ENCODE measurements around the gene TBC1D17. TPM values are rescaled to one million over a fixed set of nuclear protein-coding genes. Genes with fewer than 3 reads are reported as not detected.
"Not testable (repeated sequence)": the region's sequence is repeated elsewhere in the genome, so short reads cannot be mapped to it uniquely, and the experiment has no call there.

Gene TBC1D17
- total RNA-seq, 1 donor, result 23.3 TPM

GRCh38 chr19:49921871-49922795 lies 44.6 kb downstream of the TBC1D17 start:
- DNase-seq (ENCODE audit: low read depth), result peak; percentile 71
- TF ChIP-seq, protein P1, sequence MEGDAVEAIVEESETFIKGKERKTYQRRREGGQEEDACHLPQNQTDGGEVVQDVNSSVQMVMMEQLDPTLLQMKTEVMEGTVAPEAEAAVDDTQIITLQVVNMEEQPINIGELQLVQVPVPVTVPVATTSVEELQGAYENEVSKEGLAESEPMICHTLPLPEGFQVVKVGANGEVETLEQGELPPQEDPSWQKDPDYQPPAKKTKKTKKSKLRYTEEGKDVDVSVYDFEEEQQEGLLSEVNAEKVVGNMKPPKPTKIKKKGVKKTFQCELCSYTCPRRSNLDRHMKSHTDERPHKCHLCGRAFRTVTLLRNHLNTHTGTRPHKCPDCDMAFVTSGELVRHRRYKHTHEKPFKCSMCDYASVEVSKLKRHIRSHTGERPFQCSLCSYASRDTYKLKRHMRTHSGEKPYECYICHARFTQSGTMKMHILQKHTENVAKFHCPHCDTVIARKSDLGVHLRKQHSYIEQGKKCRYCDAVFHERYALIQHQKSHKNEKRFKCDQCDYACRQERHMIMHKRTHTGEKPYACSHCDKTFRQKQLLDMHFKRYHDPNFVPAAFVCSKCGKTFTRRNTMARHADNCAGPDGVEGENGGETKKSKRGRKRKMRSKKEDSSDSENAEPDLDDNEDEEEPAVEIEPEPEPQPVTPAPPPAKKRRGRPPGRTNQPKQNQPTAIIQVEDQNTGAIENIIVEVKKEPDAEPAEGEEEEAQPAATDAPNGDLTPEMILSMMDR (IDR thresholded peaks at IDR 0.05; ENCODE audit: insufficient read depth, low read depth, low read length), result no peak
- no peak overlapping the region for H3K4me3 ChIP-seq (ENCODE audit: low read depth, low read length)

- TF ChIP-seq, protein P1 (IDR thresholded peaks at IDR 0.05; ENCODE audit: insufficient read depth, low read depth, low read length), result no peak
- H3K4me3 ChIP-seq (ENCODE audit: low read depth, low read length), result no peak overlapping the region
- no peak for DNase-seq (ENCODE audit: low read depth)
Observed at GRCh38 chr19:49923055-49924003, 45.8 kb downstream of the TBC1D17 start.

GRCh38 chr19:49924004-49924880 lies 46.7 kb downstream of the TBC1D17 start:
- no peak for DNase-seq (ENCODE audit: low read depth)
- TF ChIP-seq, protein P1 (IDR thresholded peaks at IDR 0.05; ENCODE audit: insufficient read depth, low read depth, low read length), result no peak
- H3K4me3 ChIP-seq (ENCODE audit: low read depth, low read length), result no peak overlapping the region

- not testable (repeated sequence) for H3K4me3 ChIP-seq (ENCODE audit: low read depth, low read length); DNase-seq (ENCODE audit: low read depth)
Observed at GRCh38 chr19:49924881-49925210, 47.3 kb downstream of the TBC1D17 start.

GRCh38 chr19:49925486-49925885 lies 48.0 kb downstream of the TBC1D17 start:
- no peak overlapping the region for H3K4me3 ChIP-seq (ENCODE audit: low read depth, low read length)
- no peak for DNase-seq (ENCODE audit: low read depth)
- TF ChIP-seq, protein P1 (IDR thresholded peaks at IDR 0.05; ENCODE audit: insufficient read depth, low read depth, low read length), result no peak

DNA sequence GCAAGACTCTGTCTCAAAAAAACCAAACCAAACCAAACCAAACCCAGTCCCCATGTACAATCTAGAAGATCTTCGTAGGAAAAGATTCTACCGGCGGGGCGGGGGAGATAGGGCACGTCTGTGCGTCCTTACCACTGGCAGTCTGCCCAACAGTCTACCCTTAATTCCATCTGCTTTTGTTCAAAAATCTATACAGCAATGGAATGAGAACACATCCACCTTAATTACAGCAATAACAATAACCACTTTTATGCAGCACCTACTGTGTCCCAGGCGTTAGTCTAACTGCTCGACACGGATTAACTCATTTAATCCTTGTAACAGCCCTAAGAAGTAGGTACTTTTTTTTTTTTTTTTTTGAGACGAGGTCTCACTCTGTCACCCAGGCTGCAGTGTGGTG lies 49.0 kb downstream of the TBC1D17 start:
- DNase-seq (ENCODE audit: low read depth), result no peak
- TF ChIP-seq, protein P1 (IDR thresholded peaks at IDR 0.05; ENCODE audit: insufficient read depth, low read depth, low read length), result no peak
- H3K4me3 ChIP-seq (ENCODE audit: low read depth, low read length), result no peak overlapping the region

Data from fibroblast of villous mesenchyme (primary cell).